ENCODE data around the gene SMIM9. TPM values are rescaled to one million over a fixed set of nuclear protein-coding genes. Genes with fewer than 3 reads are reported as not detected.

The SMIM9 gene
- total and polyA plus RNA-seq, 2 donors from 2014 or later, result not detected

GRCh38 chrX:154775419-154776349, 58.8 kb downstream of the SMIM9 start:
- H3K27ac ChIP-seq (ENCODE audit: low read depth in 2 of 2, low read length in 2 of 2), result no peak overlapping the region
- H3K4me3 ChIP-seq (ENCODE audit: low read length in 3 of 3), result no peak overlapping the region
- peaks cover 0 to 4% (median 0%) of the 10 kb centered on the region in 3 donors for H3K4me1 ChIP-seq (ENCODE audit: control insufficient read depth in 2 of 3, insufficient read depth in 2 of 3, low read depth in 1 of 3, low read length in 3 of 3)
- DNase-seq (peak in 3 of 5 donors; percentile 3 to 74 (median 42)), FAIRE-seq (no peak)
- no peaks in the 10 kb centered on the region for H3K27me3 ChIP-seq (ENCODE audit: control insufficient read depth, insufficient read depth, low read length)
- H3K9ac ChIP-seq (ENCODE audit: low read length in 3 of 3), result no peak overlapping the region
- no peak for TF ChIP-seq CTCF (IDR thresholded peaks at IDR 0.05; ENCODE audit: borderline replicate concordance, extremely low read depth, insufficient read depth)
- peaks cover 4 to 18% (median 17%) of the 10 kb centered on the region in 3 donors for H3K36me3 ChIP-seq (ENCODE audit: control insufficient read depth in 2 of 3, insufficient read depth in 3 of 3, low read length in 3 of 3)
- intact Hi-C loops (cut with DNase I), result no loop called here
- no peaks in the 10 kb centered on the region for H3K9me3 ChIP-seq (ENCODE audit: control insufficient read depth in 2 of 3, insufficient read depth in 1 of 3, low read length in 3 of 3)

- TF ChIP-seq CTCF (IDR thresholded peaks at IDR 0.05; ENCODE audit: borderline replicate concordance, extremely low read depth, insufficient read depth), result no peak
- intact Hi-C loops (cut with DNase I), result no loop called here
- no peaks in the 10 kb centered on the region for H3K27me3 ChIP-seq (ENCODE audit: control insufficient read depth, insufficient read depth, low read length)
- no peak overlapping the region for H3K9ac ChIP-seq (ENCODE audit: low read length in 3 of 3)
- H3K4me1 ChIP-seq (ENCODE audit: control insufficient read depth in 2 of 3, insufficient read depth in 2 of 3, low read depth in 1 of 3, low read length in 3 of 3), result peaks cover 0 to 4% (median 0%) of the 10 kb centered on the region in 3 donors
- H3K27ac ChIP-seq (ENCODE audit: low read depth in 2 of 2, low read length in 2 of 2), result no peak overlapping the region
- no peaks in the 10 kb centered on the region for H3K9me3 ChIP-seq (ENCODE audit: control insufficient read depth in 2 of 3, insufficient read depth in 1 of 3, low read length in 3 of 3)
- H3K4me3 ChIP-seq (ENCODE audit: low read length in 3 of 3), result no peak overlapping the region
- DNase-seq (no peak), FAIRE-seq (no peak)
- H3K36me3 ChIP-seq (ENCODE audit: control insufficient read depth in 2 of 3, insufficient read depth in 3 of 3, low read length in 3 of 3), result peaks cover 4 to 20% (median 20%) of the 10 kb centered on the region in 3 donors
Observed at GRCh38 chrX:154774622-154775021, 59.8 kb downstream of the SMIM9 start.

Other genes starting within 250 kb of the SMIM9 start
- not detected for gene CTAG1A, start 249.5 kb downstream of the SMIM9 start, total RNA-seq
- gene CTAG1A, start 249.5 kb downstream of the SMIM9 start, polyA plus RNA-seq (ENCODE audit: insufficient read depth, low read depth, low replicate concordance), result not detected
- gene CTAG1B, start 215.4 kb downstream of the SMIM9 start, total RNA-seq, result not detected
- gene CTAG1B, start 215.4 kb downstream of the SMIM9 start, polyA plus RNA-seq (ENCODE audit: insufficient read depth, low read depth, low replicate concordance), result not detected
- gene CTAG2, start 181.1 kb downstream of the SMIM9 start, total RNA-seq, result 0.28 TPM
- not detected for gene CTAG2, start 181.1 kb downstream of the SMIM9 start, polyA plus RNA-seq (ENCODE audit: insufficient read depth, low read depth, low replicate concordance)
- 6.4 TPM for gene GAB3, start 83.6 kb downstream of the SMIM9 start, total RNA-seq
- 0.95 TPM for gene GAB3, start 83.6 kb downstream of the SMIM9 start, polyA plus RNA-seq (ENCODE audit: insufficient read depth, low read depth, low replicate concordance)
- gene DKC1, start 71.8 kb downstream of the SMIM9 start, total RNA-seq, result 35.7 TPM
- gene DKC1, start 71.8 kb downstream of the SMIM9 start, polyA plus RNA-seq (ENCODE audit: insufficient read depth, low read depth, low replicate concordance), result 21.7 TPM
- 47.0 TPM for gene MPP1, start 29.2 kb downstream of the SMIM9 start, total RNA-seq
- 76.4 TPM for gene MPP1, start 29.2 kb downstream of the SMIM9 start, polyA plus RNA-seq (ENCODE audit: insufficient read depth, low read depth, low replicate concordance)
- gene F8A1, start 51.7 kb upstream of the SMIM9 start, total RNA-seq, result 44.8 TPM
- 51.9 TPM for gene F8A1, start 51.7 kb upstream of the SMIM9 start, polyA plus RNA-seq (ENCODE audit: insufficient read depth, low read depth, low replicate concordance)
- gene F8, start 188.1 kb upstream of the SMIM9 start, total RNA-seq, result 41.3 TPM
- gene F8, start 188.1 kb upstream of the SMIM9 start, polyA plus RNA-seq (ENCODE audit: insufficient read depth, low read depth, low replicate concordance), result 15.1 TPM
- 98.2 TPM for gene FUNDC2, start 192.2 kb upstream of the SMIM9 start, total RNA-seq
- gene FUNDC2, start 192.2 kb upstream of the SMIM9 start, polyA plus RNA-seq (ENCODE audit: insufficient read depth, low read depth, low replicate concordance), result 239 TPM
- gene CMC4, start 236.5 kb upstream of the SMIM9 start, total RNA-seq, result 6.6 TPM
- 26.2 TPM for gene CMC4, start 236.5 kb upstream of the SMIM9 start, polyA plus RNA-seq (ENCODE audit: insufficient read depth, low read depth, low replicate concordance)
- gene MTCP1, start 236.5 kb upstream of the SMIM9 start, total RNA-seq, result 23.8 TPM
- 21.5 TPM for gene MTCP1, start 236.5 kb upstream of the SMIM9 start, polyA plus RNA-seq (ENCODE audit: insufficient read depth, low read depth, low replicate concordance)
- 23.0 TPM for gene BRCC3, start 236.8 kb upstream of the SMIM9 start, total RNA-seq
- 14.4 TPM for gene BRCC3, start 236.8 kb upstream of the SMIM9 start, polyA plus RNA-seq (ENCODE audit: insufficient read depth, low read depth, low replicate concordance)

Data from kidney (tissue), 14 donors.